CD14-positive monocyte (primary cell): ENCODE results near the gene BMPER. TPM values are rescaled to one million over a fixed set of nuclear protein-coding genes. Genes with fewer than 3 reads are reported as not detected.

Source experiments
- DNase-seq, 3 donors: peaks; one replicate each; pipeline ENCODE4 v3.0.0-alpha.2; 2011 to 2022
- H2AFZ ChIP-seq: 2 replicates; pipeline ENCODE4 v1.6.0; 2012; ENCODE audit warnings: mild to moderate bottlenecking, low read depth, low read length, inconsistent platforms; ENCODE audit not compliant: insufficient read depth, poor library complexity, severe bottlenecking
- H3K27ac ChIP-seq, 2 donors: 1 replicate in 1 of 2; 2 replicates in 1 of 2; pipeline ENCODE4 v1.5.1; 2012 to 2013; ENCODE audit warnings: low read length in 2 of 2, control low read depth in 1 of 2, inconsistent platforms in 1 of 2, low read depth in 1 of 2, mild to moderate bottlenecking in 1 of 2
- H3K27me3 ChIP-seq, 2 donors: one replicate each; pipeline versions ENCODE4 v1.6.0 to v1.6.1; 2011 to 2013; ENCODE audit warnings: low read length in 2 of 2; ENCODE audit not compliant: control insufficient read depth in 2 of 2, insufficient read depth in 2 of 2
- H3K36me3 ChIP-seq, 2 donors: replicated peaks in 1 of 2; 1 replicate in 1 of 2; 2 replicates in 1 of 2; pipeline versions ENCODE4 v1.5.1 to v1.6.1; 2012 to 2013; ENCODE audit warnings: low read length in 2 of 2, control low read depth in 1 of 2, inconsistent platforms in 1 of 2, mild to moderate bottlenecking in 1 of 2; ENCODE audit not compliant: insufficient read depth in 2 of 2, control insufficient read depth in 1 of 2
- H3K4me1 ChIP-seq, 2 donors: 1 replicate in 1 of 2; 2 replicates in 1 of 2; pipeline versions ENCODE4 v1.5.1 to v1.6.1; 2012 to 2013; ENCODE audit warnings: low read length in 2 of 2, control low read depth in 1 of 2, inconsistent platforms in 1 of 2, mild to moderate bottlenecking in 1 of 2, moderate library complexity in 1 of 2; ENCODE audit not compliant: insufficient read depth in 2 of 2, control insufficient read depth in 1 of 2
- H3K4me2 ChIP-seq: replicated peaks from 2 replicates; pipeline ENCODE3; 2012; ENCODE audit warnings: low read length, moderate library complexity, mild to moderate bottlenecking; ENCODE audit not compliant: poor library complexity, severe bottlenecking; ENCODE audit errors: extremely low read depth
- H3K4me3 ChIP-seq, 3 experiments: fragments of 200-600 bp in 1 of 3; sonication (generic) in 1 of 3; replicated peaks in 1 of 3; 1 replicate in 2 of 3; 2 replicates in 1 of 3; pipeline ENCODE4 v1.5.1; 2011 to 2013; ENCODE audit warnings: low read length in 3 of 3, mild to moderate bottlenecking in 3 of 3, control low read depth in 2 of 3, low read depth in 2 of 3, inconsistent platforms in 1 of 3, moderate library complexity in 1 of 3
- H3K79me2 ChIP-seq: 2 replicates; pipeline ENCODE4 v1.6.0; 2012; ENCODE audit warnings: mild to moderate bottlenecking, control low read depth, inconsistent platforms, low read length, moderate library complexity; ENCODE audit not compliant: insufficient read depth
- H3K9ac ChIP-seq: 2 replicates; pipeline ENCODE4 v1.6.0; 2017; ENCODE audit warnings: low read length, mild to moderate bottlenecking; ENCODE audit not compliant: insufficient read depth, poor library complexity, severe bottlenecking
- H3K9me3 ChIP-seq, 2 donors: replicated peaks in 1 of 2; 1 replicate in 1 of 2; 2 replicates in 1 of 2; pipeline versions ENCODE4 v1.5.1 to v1.6.1; 2012 to 2013; ENCODE audit warnings: low read length in 2 of 2, control low read depth in 1 of 2; ENCODE audit not compliant: control insufficient read depth in 1 of 2, insufficient read depth in 1 of 2
- H4K20me1 ChIP-seq: 2 replicates; pipeline ENCODE4 v1.6.0; 2012; ENCODE audit warnings: mild to moderate bottlenecking, low read length, control low read depth, moderate library complexity; ENCODE audit not compliant: insufficient read depth
- H3K27ac Mint-ChIP-seq, 7 donors: one replicate each; pipeline ENCODE4 v1.8.0; 2020; ENCODE audit warnings: mild to moderate bottlenecking in 7 of 7, mixed read lengths in 7 of 7, moderate library complexity in 6 of 7, inconsistent platforms in 2 of 7
- H3K27me3 Mint-ChIP-seq, 3 donors: one replicate each; pipeline ENCODE4 v1.8.0; 2021 to 2022; ENCODE audit warnings: low read depth in 3 of 3, mild to moderate bottlenecking in 3 of 3, mixed read lengths in 3 of 3, moderate library complexity in 3 of 3, inconsistent platforms in 1 of 3
- H3K36me3 Mint-ChIP-seq, 2 donors: one replicate each; pipeline ENCODE4 v1.8.0; 2020; ENCODE audit warnings: mixed read lengths in 2 of 2, inconsistent platforms in 1 of 2, mild to moderate bottlenecking in 1 of 2
- H3K4me1 Mint-ChIP-seq: one replicate; pipeline ENCODE4 v1.8.0; 2020; ENCODE audit warnings: mild to moderate bottlenecking, mixed read lengths
- H3K4me3 Mint-ChIP-seq, 2 donors: one replicate each; pipeline ENCODE4 v1.8.0; 2020; ENCODE audit warnings: mild to moderate bottlenecking in 2 of 2, mixed read lengths in 2 of 2, moderate library complexity in 1 of 2
- H3K9me3 Mint-ChIP-seq, 7 donors: one replicate each; pipeline ENCODE4 v1.8.0; 2020 to 2022; ENCODE audit warnings: mixed read lengths in 7 of 7, mild to moderate bottlenecking in 6 of 7, moderate library complexity in 6 of 7, inconsistent platforms in 2 of 7
- CTCF ChIP-seq: fragments of 200-600 bp; IDR thresholded peaks from one replicate; pipeline ENCODE4 v1.8.0; 2022; ENCODE audit warnings: antibody characterized with exemption, mild to moderate bottlenecking
- WGBS: methylation state at CpG from one replicate; pipeline ENCODE4 v1.1.5; 2013; ENCODE audit warnings: missing lambda C conversion rate; ENCODE audit not compliant: insufficient coverage; 5-methylcytosine and 5-hydroxymethylcytosine counted together
- intact Hi-C, 2 donors: fragments of 100-400 bp; cut with micrococcal nuclease; formaldehyde crosslinking; loops; one replicate each; pipeline versions ENCODE4 v1.15.0 to v1.15.1; 2023
- polyA plus RNA-seq, 3 donors: library from polyadenylated mRNA; depleted of rRNA in 1 of 3; unstranded in 2 of 3; stranded (reverse) in 1 of 3; fragments of 300-500 nt in 2 of 3; fragments of >200 nt in 1 of 3; fragmentation: Illumina TruSeq in 2 of 3; gene quantifications; 1 replicate in 2 of 3; 2 replicates in 1 of 3; pipeline ENCODE4 v1.2.3, GENCODE V29; 2012 to 2021

The BMPER gene
- polyA plus RNA-seq, 3 donors: not detected

GRCh38 chr7:34057956-34058355 is 152.6 kb downstream of the BMPER start:
- Mint-ChIP-seq H3K27ac (no peak overlapping the region), H3K27me3 (peaks cover 0 to 2% (median 0%) of the 10 kb centered on the region in 3 donors), H3K36me3 (no peaks in the 10 kb centered on the region), H3K4me1 (no peaks in the 10 kb centered on the region), H3K9me3 (peaks cover 0 to 13% (median 2%) of the 10 kb centered on the region in 7 donors), H3K4me3 (no peak overlapping the region)
- H3K4me2 ChIP-seq: no peak overlapping the region
- WGBS: 90% methylated on average over 5 of the region's 5 CpGs
- H3K36me3 ChIP-seq: no peaks in the 10 kb centered on the region
- DNase-seq: no peak
- H3K9ac ChIP-seq: no peak overlapping the region
- no peak overlapping the region for H2AFZ ChIP-seq
- TF ChIP-seq CTCF: no peak
- H4K20me1 ChIP-seq: no peaks in the 10 kb centered on the region
- H3K27me3 ChIP-seq: no peaks in the 10 kb centered on the region
- H3K9me3 ChIP-seq: no peaks in the 10 kb centered on the region
- no peak overlapping the region for H3K27ac ChIP-seq
- intact Hi-C loops: no loop called here
- H3K4me3 ChIP-seq: no peak overlapping the region
- no peaks in the 10 kb centered on the region for H3K79me2 ChIP-seq
- H3K4me1 ChIP-seq: no peaks in the 10 kb centered on the region

GRCh38 chr7:34058801-34059135 is 153.4 kb downstream of the BMPER start:
- Histone ChIP-seq H3K9me3 (no peaks in the 10 kb centered on the region), H3K9ac (no peak overlapping the region), H2AFZ (no peak overlapping the region), H3K79me2 (no peaks in the 10 kb centered on the region), H4K20me1 (no peaks in the 10 kb centered on the region), H3K4me3 (no peak overlapping the region), H3K4me1 (no peaks in the 10 kb centered on the region), H3K36me3 (no peaks in the 10 kb centered on the region), H3K27ac (no peak overlapping the region), H3K27me3 (no peaks in the 10 kb centered on the region), H3K4me2 (no peak overlapping the region)
- Mint-ChIP-seq H3K4me3 (no peak overlapping the region), H3K4me1 (no peaks in the 10 kb centered on the region), H3K9me3 (peaks cover 0 to 10% (median 1%) of the 10 kb centered on the region in 7 donors), H3K36me3 (no peaks in the 10 kb centered on the region), H3K27ac (no peak overlapping the region), H3K27me3 (no peaks in the 10 kb centered on the region)
- DNase-seq: no peak
- TF ChIP-seq CTCF: no peak
- WGBS: no CpG with 5 or more reads among the region's 1 CpG
- intact Hi-C loops: no loop called here
